ENCODE results near the gene CALML3. TPM values are rescaled to one million over a fixed set of nuclear protein-coding genes. Genes with fewer than 3 reads are reported as not detected.

The CALML3 gene
- total and polyA plus RNA-seq, 4 donors: 0.02 to 0.11 (median 0.04) TPM; not detected in 1

GRCh38 chr10:5500910-5501309 is 23.9 kb upstream of the CALML3 start:
- H3K4me1 ChIP-seq (ENCODE audit: control insufficient read depth in 5 of 5, insufficient read depth in 5 of 5, low read length in 5 of 5): peaks cover 0 to 32% (median 8%) of the 10 kb centered on the region in 5 donors
- ATAC-seq (ENCODE audit: insufficient read depth, low FRiP score) (no peak), DNase-seq (peak in 1 of 3 donors; percentile 12)
- H3K36me3 ChIP-seq (ENCODE audit: control insufficient read depth in 4 of 4, insufficient read depth in 4 of 4, low read length in 4 of 4): no peaks in the 10 kb centered on the region
- H3K27ac ChIP-seq (ENCODE audit: low read depth in 1 of 2, low read length in 1 of 2): no peak overlapping the region
- WGBS, 2 donors: 59 to 85% methylated on average over 5 of the region's 5 CpGs
- H3K27me3 ChIP-seq (ENCODE audit: control insufficient read depth in 3 of 3, insufficient read depth in 3 of 3, low read length in 2 of 3): no peaks in the 10 kb centered on the region
- no peak for TF ChIP-seq CTCF (IDR thresholded peaks at IDR 0.05; ENCODE audit: control extremely low read depth, extremely low read depth)
- no peaks in the 10 kb centered on the region for H3K9me3 ChIP-seq (ENCODE audit: control insufficient read depth in 4 of 4, insufficient read depth in 3 of 4, low read length in 3 of 4)
- H3K4me3 ChIP-seq: no peak overlapping the region
- no peak overlapping the region for H3K9ac ChIP-seq (ENCODE audit: insufficient read depth in 1 of 2, low read length in 2 of 2)

- ATAC-seq (ENCODE audit: insufficient read depth, low FRiP score): no peak
- Histone ChIP-seq H3K36me3 (ENCODE audit: control insufficient read depth in 4 of 4, insufficient read depth in 4 of 4, low read length in 4 of 4) (no peaks in the 10 kb centered on the region), H3K4me1 (ENCODE audit: control insufficient read depth in 5 of 5, insufficient read depth in 5 of 5, low read length in 5 of 5) (peaks cover 0 to 32% (median 8%) of the 10 kb centered on the region in 5 donors), H3K9me3 (ENCODE audit: control insufficient read depth in 4 of 4, insufficient read depth in 3 of 4, low read length in 3 of 4) (no peaks in the 10 kb centered on the region), H3K27me3 (ENCODE audit: control insufficient read depth in 3 of 3, insufficient read depth in 3 of 3, low read length in 2 of 3) (no peaks in the 10 kb centered on the region), H3K4me3 (no peak overlapping the region), H3K27ac (ENCODE audit: low read depth in 1 of 2, low read length in 1 of 2) (no peak overlapping the region), H3K9ac (ENCODE audit: insufficient read depth in 1 of 2, low read length in 2 of 2) (no peak overlapping the region)
- no peak for TF ChIP-seq CTCF (IDR thresholded peaks at IDR 0.05; ENCODE audit: control extremely low read depth, extremely low read depth)
- 54 to 64% methylated on average over 12 of the region's 12 CpGs for WGBS, 2 donors
- DNase-seq: peak; percentile 14 to 66 (median 35)
Observed at GRCh38 chr10:5502061-5502521, 22.7 kb upstream of the CALML3 start.

GRCh38 chr10:5502571-5503476 is 21.9 kb upstream of the CALML3 start:
- TF ChIP-seq CTCF (IDR thresholded peaks at IDR 0.05; ENCODE audit: control extremely low read depth, extremely low read depth): no peak

More at GRCh38 chr10:5502571-5503476, 21.9 kb upstream of the CALML3 start:
- Histone ChIP-seq H3K4me3 (no peak overlapping the region), H3K4me1 (ENCODE audit: control insufficient read depth in 5 of 5, insufficient read depth in 5 of 5, low read length in 5 of 5) (peaks cover 0 to 37% (median 14%) of the 10 kb centered on the region in 5 donors), H3K9me3 (ENCODE audit: control insufficient read depth in 4 of 4, insufficient read depth in 3 of 4, low read length in 3 of 4) (no peaks in the 10 kb centered on the region), H3K9ac (ENCODE audit: insufficient read depth in 1 of 2, low read length in 2 of 2) (no peak overlapping the region), H3K36me3 (ENCODE audit: control insufficient read depth in 4 of 4, insufficient read depth in 4 of 4, low read length in 4 of 4) (no peaks in the 10 kb centered on the region), H3K27me3 (ENCODE audit: control insufficient read depth in 3 of 3, insufficient read depth in 3 of 3, low read length in 2 of 3) (no peaks in the 10 kb centered on the region), H3K27ac (ENCODE audit: low read depth in 1 of 2, low read length in 1 of 2) (no peak overlapping the region)
- WGBS, 2 donors: 79 to 84% methylated on average over 14 of the region's 14 CpGs
- ATAC-seq (ENCODE audit: insufficient read depth, low FRiP score) (no peak), DNase-seq (no peak)

Data from lung (tissue), 12 donors.